GM19238 (cell line): ENCODE results near the gene DLG2.

ENCODE experiments used
- DNase-seq: peaks from one replicate; pipeline ENCODE4 v3.0.0; 2011; ENCODE audit warnings: low spot score; ENCODE audit not compliant: insufficient read length

The DLG2 gene

DNA sequence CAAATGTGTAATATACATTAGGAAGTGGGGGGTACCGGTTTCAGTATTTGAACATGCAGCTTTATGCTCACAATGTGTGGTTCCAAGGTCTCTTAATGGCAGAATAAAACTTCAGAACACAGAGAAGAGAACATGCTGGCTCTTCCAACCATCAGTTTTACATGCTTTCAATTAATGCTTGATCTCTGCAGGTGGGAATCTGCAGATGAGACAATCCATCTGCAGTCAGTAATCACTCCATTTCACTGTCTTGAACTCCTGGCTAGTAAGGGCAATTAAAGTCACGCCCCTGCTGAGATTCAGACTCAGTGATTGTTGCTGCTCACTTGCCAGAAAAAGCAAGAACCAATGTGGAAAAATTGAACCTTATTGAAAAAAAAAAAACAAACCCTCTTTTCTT, 945.7 kb downstream of the DLG2 start:
- DNase-seq = no peak

DNA sequence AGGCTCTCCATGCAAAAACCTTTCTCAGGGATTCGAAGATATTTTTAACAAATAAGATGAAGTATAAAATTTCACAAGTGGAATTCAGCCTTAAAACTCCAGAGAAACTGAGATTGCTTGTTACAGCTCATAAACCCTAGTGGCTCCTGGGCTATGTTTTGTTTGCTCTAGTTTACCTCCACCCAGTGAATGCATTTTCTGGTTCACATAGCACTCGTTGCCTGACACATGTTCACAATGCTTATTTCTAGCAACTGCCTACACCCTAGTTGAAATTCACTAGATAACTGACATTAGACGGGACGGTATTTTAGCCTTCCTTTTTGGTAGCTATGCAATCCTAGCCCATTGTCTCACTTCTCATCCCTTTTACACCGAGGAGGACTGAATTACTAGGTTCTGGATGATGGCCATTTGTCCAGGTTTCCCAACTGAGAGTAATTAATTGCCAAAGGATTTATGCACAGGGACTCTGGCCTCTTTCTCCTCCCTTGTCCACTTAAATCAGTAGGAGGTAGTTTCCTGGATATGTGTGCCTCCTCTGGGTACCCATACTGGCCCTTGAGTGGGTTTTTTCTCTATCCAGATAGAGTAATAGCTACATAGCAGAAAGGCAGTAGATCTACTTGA, 951.6 kb downstream of the DLG2 start:
- DNase-seq = no peak

DNA sequence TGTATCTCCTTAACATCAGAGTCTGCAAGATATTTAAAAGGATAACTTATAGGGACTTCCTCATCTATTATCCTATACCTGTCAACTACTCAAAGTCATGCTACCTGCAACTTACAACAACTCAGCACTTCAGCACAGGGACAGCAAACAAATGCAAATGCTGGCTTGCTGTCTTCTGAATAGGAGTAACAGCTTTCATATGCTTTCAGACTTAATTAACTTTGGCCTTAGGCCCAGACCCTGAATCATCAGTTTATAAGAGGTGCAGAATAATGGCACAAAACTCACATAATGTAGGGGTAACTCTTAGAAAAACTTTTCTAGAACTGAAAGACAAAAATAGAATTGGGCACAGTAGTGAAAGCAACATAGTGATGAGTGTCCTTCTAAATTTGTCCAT, 953.4 kb downstream of the DLG2 start:
- no peak for DNase-seq

DNA sequence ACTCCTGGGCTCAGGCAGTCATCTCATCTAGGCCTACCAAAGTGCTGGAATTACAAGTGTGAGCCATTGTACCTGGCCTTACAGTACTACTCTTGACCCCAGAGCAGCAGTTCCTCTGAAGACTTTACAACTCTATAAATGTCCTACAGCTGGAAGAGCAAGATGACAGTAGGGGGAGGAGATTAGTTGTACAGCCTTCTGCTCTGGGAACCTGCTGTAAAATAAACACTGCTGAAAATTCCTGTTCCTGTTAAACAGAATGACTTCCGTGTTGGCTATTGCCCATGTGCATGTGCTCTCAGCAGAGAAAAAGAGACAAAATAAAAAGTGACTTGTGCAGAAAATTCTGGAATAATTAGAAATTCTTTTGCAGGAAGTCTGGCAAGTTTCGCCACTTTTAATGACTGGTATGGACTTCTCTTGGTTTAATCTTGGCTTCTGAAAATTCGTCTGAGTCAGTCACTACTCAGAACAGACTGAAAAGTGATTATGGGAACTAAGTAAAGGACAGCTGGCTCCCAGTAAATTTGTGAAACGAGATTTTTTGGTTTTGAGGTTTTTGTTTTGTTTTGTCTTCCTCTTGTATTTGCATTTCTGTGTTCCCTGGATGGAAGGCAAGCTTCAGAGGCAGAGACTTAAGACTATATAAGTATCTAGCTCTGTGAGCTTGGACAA, 955.7 kb downstream of the DLG2 start:
- DNase-seq = no peak

DNA sequence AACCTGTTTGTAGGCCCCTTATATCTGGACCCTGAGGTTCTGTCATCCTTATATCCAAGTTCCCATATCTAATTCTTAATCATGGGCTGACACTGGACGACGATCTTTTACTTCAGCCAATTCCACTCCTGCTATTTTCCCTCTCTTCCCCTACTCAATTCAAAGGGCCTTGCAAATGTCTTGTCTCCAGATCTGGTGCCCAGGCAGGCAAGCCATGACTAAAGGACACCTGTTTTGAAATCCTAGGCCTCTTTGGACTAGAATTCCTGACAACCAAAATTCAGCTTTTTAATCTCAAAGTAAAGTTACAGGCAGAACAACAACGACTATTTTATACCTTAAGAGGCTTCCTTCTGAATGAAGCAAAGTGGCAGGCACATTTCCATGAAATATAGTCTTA, 963.4 kb downstream of the DLG2 start:
- no peak for DNase-seq

DNA sequence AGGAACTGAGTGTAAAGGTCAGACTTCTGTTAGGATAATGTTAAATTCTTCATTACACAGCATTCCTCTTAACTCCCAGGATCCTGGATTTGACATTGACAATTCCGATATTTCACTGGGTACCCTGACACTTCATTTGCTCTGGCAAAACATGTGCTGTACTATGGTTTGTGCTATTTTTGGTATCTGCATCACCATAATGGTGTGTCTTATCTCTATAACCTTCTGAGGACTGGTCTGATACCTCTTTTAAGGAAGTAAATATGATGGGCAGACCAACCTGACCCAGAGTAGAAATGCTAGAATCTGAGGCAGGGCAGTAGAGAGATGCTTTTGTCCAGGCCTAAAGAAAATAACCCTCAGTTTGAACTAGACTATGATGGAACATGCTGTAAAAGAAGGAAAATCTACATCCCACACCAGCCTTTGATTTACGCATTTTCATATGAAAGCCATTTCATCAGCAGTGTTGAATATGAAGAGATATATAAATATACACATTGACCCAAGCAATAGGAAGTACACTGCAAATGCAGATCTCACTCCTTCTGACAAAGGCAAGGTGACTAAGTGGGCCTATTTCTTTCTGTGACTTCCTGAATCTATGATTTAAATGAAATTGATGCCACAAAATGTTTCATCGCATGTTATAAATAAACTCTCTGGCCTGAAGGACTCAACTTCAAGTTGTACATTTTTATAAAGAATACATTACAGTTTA, 966.7 kb downstream of the DLG2 start:
- DNase-seq = no peak

DNA sequence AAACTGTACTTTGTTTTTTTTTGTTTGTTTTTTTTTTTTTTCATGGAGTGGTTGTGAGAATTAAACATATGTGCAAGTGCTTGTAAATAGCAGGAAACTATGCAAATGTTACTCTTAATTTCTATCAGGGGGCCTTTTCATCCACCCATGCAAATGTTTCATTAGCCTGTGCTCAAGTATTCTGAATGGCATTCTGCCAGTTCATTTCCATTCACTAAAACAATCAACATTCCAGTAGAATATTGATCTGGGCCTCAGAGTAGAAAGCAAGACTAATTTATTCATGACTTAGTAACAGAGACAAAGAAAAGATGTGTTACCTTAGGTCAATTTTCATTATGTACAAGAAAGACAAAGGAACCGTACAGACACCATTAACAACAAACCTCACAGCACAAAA, 971.4 kb downstream of the DLG2 start:
- no peak for DNase-seq

DNA sequence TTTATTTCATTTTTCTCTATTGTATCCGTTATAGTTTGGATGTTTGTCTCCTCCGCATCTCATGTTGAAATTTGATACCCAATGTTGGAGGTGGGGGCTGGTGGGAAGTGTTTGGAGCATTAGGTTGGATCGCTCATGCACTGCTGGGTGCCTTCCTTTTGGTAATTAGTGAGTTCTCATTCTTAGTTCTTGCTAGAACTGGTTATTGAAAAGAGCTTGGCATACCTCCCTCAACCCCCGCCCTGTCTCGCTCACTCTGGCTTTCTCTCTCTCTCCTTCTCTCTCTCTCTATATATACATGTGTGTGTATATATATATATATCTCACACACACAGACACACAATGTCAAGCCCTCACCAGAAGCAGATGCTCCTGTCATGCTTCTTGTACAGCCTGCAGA, 978.7 kb downstream of the DLG2 start:
- no peak for DNase-seq

DNA sequence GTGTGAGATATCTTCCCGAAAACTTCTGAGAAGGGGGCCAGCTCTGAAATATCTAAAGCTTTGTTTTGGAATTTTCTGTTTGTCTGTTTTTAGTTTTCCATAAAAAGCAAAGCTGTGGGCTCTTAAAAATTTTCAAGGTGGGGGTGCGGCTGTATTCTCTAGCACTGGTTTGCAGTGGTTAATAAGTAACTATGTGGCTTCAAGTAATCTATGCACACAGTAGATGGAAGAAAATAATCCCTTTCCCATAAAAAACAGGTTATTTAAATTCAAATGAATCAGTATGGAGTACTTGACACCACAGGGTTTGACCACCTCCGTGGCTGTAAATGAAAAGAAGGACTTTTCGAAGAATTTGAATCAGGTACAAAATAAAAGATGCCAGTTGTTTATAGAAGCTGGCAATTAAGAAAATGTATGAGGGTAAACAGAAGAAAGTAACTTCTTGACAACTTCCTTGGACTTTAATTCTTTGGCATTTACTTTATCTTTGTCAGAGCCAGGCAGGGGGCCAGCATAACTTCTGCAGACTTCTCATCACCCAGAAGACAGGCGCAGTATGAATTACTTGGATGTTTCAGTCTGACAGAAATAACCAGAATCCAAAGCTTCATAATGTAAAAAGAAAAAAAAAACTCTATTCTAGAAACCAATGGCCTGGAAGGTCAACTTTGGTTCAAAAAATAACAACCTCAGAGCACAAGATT, 981.0 kb downstream of the DLG2 start:
- no peak for DNase-seq

DNA sequence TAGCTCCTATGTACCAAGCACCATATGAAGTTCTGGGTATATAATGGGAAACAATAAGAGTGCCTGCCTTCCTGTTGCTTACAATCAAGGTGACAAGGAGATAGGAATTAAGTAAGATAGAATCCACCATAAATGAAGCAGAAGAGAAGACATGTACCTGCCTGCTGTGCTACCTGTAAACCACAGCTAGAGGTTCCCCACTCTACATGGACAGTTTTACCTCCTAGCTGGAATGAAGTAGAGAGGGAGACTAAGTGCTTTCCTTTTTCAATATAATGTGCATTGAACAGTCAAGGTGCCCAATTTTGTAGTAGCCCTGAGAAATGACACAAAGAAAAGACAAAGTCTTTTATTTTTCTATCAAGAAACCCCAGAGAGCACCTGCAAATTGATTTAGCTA, 984.6 kb downstream of the DLG2 start:
- DNase-seq = no peak

DNA sequence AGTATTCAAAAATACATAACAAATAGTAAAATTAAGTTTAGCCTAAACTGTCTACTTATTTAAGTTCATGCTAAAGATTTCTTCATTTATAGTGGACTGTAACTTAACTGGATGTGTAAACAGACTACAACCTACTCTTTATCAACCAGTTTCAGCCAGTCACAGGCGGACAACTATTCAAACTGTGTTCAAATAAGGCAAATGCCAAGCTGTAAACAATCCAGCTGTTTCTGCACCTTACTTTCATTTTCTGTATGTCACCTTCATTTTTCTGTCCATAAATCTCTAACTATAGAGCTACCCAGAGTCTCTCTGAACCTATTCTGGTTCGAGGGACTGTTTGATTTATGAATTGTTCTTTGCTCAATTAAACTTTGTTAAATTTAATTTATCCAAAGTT, 992.8 kb downstream of the DLG2 start:
- no peak for DNase-seq

DNA sequence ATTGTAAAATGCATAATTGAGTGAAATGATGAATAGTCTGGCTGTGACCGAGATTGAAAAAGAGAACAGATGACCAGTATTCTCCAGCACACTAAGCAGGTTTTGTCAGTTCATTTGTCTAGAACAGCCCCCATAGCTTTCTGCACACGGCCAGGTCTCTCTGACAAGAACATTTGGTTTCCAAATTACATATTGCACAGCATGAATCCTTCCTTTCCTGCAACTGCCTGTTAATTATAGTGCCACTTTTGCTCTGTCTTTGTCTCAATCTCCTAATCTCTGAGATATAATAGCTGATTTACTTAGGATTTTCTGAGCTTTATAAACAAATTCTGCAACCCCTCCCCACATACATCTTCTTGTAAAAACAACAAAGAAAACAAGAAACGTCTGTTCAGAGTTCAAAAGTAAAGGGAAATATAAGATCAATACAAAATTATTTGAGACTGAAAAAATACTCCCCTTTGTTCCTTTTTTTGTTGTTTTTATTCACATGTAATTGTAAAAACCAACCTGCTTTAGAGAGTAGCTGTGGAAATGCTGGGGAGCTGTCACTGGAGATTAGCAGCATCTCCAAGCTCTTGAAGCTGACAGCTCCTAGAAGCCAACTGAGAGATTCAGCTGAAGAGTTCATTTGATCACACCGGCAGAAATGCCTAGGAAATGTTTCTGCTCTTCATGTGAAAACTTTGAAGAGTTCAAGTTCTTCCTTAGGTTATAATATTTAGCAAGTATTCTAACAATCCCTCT, 998.1 kb downstream of the DLG2 start:
- DNase-seq = no peak

DNA sequence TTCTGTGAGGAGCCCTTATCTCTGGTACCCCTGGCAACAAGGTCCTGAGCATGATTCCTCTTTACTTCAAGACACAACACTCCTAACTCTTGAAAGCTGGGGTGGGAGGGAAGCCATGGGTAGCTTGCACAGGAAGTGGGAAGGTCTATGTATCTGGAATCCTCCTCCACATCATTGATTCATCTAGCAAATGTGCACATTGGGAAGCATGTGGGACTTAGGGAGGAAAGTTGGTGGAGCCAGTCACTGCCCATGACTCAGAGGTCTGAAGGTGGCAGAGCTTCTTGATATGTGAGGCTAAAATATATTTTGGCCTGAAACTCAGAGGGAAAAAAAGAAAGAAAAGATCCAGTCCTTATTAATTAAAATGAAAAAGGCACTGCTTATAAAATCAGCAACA, 1000.9 kb downstream of the DLG2 start:
- DNase-seq = no peak

DNA sequence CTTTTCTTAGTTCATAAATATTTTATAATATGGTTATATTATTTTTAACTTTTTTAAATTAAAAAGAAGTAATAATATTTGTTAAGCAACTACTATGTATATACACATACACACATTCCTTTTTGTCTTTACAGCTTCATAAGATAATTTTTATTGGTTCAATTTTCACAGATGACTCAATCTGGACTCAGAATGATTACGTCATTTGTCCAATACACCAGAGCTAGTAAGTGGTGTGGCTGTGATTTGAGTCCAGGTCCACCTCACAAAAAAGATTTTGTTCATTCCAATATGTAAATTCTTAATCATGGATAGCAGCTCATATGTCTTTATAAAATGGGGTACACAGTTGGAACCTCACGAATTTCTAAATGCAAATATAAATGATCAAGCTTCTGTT, 1014.5 kb downstream of the DLG2 start:
- no peak for DNase-seq

DNA sequence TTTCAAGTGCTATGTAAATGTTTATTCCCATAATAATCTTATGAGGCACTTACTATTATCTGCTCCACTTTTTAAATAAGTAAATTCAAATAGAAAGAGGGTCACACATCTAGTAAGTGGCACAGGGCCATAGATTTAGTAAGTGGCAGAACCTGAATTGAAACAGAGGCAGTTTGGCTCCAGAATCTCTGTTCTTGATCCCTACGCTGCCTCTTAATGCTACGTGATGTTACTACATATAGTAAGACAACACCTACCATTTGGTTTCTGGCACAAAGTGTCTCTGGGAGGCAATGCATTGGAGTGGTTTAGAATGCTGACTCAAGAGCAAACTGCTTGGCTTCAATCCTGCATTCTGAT, 1018.3 kb downstream of the DLG2 start:
- DNase-seq = no peak

DNA sequence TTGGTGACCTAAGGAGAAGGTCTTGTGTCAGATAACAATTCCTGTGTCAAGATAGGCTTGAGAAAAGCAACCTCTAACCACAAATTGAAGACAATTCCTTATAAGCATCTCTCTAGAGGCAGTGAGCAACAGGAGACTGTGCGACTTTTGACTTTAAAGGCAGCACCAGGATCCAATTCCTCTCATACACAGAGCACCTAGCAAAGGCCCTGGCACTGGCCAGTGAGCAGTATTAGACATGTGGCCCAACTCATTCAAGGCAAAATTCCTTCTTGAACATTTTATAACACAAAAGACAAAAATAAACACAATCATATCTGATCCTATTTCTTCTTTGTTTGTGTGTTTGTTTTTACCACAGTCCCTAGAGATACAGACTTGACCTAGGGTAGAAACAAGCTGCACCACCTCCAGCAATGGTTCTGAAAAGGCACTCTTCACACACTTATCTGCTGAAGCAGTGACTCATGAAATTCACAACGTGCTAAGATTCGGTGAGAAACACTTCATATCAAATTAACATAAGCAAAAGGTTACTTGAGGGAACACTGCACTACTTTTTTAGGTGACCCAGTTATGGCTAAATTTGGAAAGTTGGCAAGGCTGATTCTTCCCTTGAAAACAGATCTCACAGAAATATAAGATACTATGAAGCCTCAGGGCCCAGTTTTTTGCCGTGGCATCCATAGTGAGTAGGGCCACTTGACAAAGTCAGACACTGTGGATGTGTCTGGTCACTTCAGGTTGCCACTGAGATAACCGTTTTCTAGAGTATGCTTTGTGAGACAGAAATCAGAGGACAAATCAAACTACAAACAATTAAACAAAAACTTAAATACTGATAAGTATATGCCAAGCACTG, 1018.9 kb downstream of the DLG2 start:
- no peak for DNase-seq

DNA sequence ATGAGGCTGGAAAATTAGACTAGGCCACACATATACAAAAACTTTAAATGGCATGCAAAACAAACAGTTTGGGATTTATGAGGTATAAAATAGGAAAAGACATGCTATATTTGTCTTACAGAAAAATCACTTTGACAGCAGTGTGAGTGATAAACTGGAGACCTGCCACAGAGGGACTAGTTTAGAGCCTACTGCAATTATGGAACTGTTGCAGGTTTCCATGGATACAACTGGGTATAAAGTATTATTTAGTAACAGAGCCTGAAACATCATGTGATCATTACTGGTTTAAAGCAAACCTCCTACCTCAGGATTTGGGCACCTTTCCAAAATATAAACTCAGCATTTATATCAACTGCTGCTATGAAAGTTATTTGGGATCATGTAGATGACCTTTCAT, 1032.5 kb downstream of the DLG2 start:
- no peak for DNase-seq

DNA sequence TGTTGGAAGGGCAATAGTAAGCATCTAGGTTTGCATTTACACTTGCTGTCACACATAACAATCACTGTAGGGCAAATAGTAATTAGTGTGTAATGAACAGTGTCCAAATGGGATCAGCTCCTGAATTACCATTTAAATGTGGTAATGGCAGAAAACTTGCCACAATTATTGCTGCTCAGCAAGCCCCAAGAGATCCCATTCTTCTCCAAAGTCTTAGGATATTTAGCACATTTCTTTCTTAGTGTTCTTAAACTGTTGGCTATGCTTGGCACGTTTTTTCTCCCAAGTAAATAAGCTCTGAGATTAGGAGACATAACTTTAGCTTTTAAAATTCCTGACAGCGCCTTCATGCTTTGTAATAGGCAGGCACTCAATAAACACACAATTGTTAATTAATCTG, 1037.0 kb downstream of the DLG2 start:
- no peak for DNase-seq

DNA sequence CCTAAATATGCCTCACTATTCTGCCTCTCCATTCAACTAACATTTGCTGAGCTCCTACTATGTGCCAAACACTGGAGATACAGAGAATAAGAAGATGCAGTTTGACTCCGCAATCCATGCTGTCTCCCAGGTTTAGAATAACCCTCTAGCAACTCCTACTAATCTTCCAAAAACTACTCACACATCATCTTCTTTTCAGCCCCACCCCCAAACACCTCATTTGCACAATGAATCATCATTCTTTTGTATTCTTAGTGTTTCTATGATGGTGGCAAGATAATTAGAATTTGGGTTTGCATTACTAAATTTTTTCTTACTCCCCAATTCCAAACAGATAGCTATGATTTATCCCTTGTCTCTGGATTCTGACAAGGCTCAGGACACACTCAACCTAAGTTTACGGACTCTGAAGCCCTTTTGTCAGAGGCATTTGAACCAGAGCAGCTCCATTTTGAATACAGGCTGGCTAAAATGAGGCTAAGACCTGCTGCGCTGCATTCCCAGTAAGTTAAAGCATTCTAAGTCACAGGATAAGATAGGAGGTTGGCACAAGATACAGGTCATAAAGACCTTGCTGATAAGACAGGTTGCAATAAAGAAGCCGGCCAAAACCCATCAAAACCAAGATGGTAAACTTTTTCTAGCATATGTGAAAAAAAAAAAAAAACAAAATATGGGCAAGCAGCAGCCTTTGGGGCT, 1038.9 kb downstream of the DLG2 start:
- DNase-seq = no peak

DNA sequence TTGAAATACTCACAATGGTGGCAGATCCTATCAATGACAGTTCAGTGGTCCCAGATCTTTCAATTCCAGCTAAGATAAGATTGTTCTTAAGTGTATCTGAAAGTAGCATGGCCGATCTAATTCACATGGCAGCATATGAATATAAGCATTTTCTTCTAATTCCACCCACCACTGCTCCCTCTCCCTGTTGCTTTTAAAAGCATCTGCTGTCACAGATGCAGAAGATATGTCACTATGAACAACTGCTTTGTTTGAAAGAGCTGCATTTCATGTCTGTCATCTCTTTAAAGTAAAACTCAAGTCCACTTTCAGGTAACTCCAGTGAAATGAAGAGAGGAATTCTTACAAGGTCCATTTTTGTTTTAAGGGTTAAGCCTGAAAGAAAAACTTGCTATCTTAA, 1044.0 kb downstream of the DLG2 start:
- DNase-seq = no peak
